Testis (tissue), 2 donors: ENCODE measurements around the gene SUSD1.

Experiments used
- POLR2A ChIP-seq: fragments of 450-650 bp; IDR thresholded peaks from one replicate; pipeline ENCODE4 v1.6.1; 2017; ENCODE audit warnings: antibody characterized with exemption, mild to moderate bottlenecking, moderate library complexity
- TF ChIP-seq, protein P1 (sequence below), 3 experiments: fragments of 450-650 bp in 2 of 3; fragments of 200-600 bp in 1 of 3; sonication (generic) in 1 of 3; IDR thresholded peaks; one replicate each; pipeline ENCODE4 v1.5.1; 2016 to 2019; ENCODE audit warnings: antibody characterized with exemption in 3 of 3, mild to moderate bottlenecking in 2 of 3, moderate library complexity in 1 of 3

DNA sequence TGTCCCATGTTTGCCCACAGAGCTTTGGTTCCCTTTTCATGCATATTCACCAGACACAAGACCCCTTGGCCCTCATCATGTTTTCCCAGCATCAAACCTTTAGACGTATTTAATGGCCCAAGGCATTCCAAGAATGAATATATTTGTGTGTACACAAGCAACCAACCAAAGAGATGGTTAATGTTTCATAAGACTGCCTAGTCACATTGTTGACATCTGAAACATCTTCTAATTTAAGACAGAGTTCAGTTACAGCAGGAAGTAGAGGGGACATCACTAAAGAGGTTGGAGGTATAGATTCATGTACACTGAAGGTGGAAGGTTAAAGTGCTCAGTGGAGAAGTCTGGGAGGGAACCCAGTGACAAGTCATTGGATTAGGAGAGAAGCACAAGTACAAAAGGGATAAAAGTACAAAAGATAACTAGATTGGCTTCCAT is 49.1 kb downstream of the SUSD1 start:
- TF ChIP-seq, protein P1, sequence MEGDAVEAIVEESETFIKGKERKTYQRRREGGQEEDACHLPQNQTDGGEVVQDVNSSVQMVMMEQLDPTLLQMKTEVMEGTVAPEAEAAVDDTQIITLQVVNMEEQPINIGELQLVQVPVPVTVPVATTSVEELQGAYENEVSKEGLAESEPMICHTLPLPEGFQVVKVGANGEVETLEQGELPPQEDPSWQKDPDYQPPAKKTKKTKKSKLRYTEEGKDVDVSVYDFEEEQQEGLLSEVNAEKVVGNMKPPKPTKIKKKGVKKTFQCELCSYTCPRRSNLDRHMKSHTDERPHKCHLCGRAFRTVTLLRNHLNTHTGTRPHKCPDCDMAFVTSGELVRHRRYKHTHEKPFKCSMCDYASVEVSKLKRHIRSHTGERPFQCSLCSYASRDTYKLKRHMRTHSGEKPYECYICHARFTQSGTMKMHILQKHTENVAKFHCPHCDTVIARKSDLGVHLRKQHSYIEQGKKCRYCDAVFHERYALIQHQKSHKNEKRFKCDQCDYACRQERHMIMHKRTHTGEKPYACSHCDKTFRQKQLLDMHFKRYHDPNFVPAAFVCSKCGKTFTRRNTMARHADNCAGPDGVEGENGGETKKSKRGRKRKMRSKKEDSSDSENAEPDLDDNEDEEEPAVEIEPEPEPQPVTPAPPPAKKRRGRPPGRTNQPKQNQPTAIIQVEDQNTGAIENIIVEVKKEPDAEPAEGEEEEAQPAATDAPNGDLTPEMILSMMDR (IDR thresholded peaks at IDR 0.05) = no peak
- no peak for TF ChIP-seq POLR2A
